GM20000 (cell line): ENCODE data around the gene TMEM221.

Experiments used
- DNase-seq: peaks from one replicate; pipeline ENCODE4 v3.0.0; 2012; ENCODE audit warnings: low spot score
- TF ChIP-seq, protein P1 (sequence below): IDR thresholded peaks from 2 replicates; pipeline ENCODE4 v1.5.1; 2012; ENCODE audit warnings: mild to moderate bottlenecking, control low read depth; ENCODE audit errors: extremely low read depth, missing control alignments

TMEM221 gene

GRCh38 chr19:17401628-17402027 is 46.8 kb downstream of the TMEM221 start:
- TF ChIP-seq, protein P1, sequence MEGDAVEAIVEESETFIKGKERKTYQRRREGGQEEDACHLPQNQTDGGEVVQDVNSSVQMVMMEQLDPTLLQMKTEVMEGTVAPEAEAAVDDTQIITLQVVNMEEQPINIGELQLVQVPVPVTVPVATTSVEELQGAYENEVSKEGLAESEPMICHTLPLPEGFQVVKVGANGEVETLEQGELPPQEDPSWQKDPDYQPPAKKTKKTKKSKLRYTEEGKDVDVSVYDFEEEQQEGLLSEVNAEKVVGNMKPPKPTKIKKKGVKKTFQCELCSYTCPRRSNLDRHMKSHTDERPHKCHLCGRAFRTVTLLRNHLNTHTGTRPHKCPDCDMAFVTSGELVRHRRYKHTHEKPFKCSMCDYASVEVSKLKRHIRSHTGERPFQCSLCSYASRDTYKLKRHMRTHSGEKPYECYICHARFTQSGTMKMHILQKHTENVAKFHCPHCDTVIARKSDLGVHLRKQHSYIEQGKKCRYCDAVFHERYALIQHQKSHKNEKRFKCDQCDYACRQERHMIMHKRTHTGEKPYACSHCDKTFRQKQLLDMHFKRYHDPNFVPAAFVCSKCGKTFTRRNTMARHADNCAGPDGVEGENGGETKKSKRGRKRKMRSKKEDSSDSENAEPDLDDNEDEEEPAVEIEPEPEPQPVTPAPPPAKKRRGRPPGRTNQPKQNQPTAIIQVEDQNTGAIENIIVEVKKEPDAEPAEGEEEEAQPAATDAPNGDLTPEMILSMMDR: no peak

DNA sequence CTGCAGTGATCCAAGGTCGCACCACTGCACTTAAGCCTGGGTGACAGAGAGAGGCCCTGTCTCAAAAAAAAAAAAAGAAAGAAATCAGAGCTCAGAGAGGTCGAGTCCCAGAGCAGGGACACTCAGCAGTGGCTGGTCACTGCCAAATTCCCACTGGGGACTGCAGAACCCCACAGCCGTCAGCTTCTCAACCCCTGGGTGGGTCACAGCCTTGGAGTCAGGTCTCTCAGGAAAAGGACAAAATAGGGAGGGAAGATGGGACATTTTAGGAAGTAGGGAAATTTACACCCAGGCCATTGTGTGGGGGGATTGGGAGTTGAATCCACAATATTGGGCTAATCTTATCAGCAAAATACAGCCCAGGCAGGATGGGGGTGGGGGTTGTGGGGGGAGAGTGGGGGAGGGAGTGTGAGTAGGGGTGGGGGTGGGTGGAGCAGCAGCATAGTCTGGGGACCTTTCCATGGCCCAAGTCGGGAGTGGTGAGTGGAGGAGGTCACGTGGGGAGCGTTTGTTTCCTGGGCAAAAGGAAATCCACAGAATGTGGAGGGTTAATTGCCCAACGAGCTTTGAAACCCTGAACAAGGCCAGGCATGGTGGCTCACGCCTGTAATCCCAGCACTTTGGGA is 49.5 kb downstream of the TMEM221 start:
- TF ChIP-seq, protein P1: no peak
- no peak for DNase-seq

More at GRCh38 chr19:17401628-17402027, 46.8 kb downstream of the TMEM221 start:
- no peak for DNase-seq

DNA sequence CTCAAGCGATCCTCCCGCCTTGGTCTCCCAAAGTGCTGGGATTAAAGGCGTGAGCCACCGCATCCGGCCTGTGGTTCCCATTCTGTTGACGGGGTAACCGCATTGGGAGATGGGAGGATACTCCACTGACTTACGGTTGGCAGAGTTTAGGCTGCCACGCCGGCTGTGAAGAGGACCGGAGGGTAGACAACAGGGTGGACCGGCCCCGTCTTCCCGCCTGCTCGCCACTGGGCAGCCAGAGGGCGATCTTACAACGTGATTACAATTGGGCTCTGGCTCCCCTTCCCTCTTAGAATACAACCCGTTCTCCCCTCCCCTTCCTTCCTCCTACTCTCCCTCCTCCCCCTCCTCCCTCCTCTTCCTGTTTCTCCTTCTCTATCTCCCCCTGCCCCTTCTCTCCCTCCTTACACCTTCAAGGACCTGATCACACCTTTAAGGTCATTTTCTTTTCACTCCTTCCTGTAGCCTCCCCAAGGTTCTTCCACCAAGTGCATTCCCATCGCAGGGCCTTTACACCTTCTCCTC is 53.5 kb downstream of the TMEM221 start:
- DNase-seq: peak; percentile 81
- TF ChIP-seq, protein P1: peak; percentile 65

GRCh38 chr19:17393914-17394313 is 54.6 kb downstream of the TMEM221 start, which contains the start of gene CCDC194:
CCDC194 (minus strand) TSS chr19:17394196; CDS start chr19:17394158, 38 bp downstream.
- TF ChIP-seq, protein P1: no peak
- no peak for DNase-seq

DNA sequence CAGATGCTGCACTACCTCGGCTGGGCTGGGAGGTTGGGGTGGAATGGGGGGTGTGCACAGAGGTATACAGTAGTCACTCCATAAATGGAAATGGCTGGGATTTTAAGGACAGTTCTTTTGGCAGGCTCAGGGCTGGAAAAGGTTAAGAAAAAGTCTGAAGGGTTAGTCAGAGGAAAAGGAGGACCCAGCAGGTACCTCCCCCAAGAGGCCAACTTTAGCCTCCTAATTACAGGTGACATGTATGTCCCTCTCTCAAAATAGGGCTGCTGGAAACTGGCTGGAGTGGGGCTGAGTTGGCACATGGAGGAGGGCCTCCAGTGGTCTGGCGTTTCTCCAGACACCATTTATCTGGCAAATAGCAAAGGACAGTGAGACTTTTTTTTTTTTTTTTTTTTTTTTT is 55.5 kb downstream of the TMEM221 start:
- DNase-seq: no peak
- TF ChIP-seq, protein P1: no peak

- peak; percentile 52 for DNase-seq
- TF ChIP-seq, protein P1: no peak
Measured at GRCh38 chr19:17391371-17392151, 56.9 kb downstream of the TMEM221 start.
